ENCODE data around the gene HES1. TPM values are rescaled to one million over a fixed set of nuclear protein-coding genes. Genes with fewer than 3 reads are reported as not detected.
A peak's percentile ranks its signal among the peaks of the same experiment; 100 is the strongest.

The HES1 gene
- total and polyA plus RNA-seq, 2 experiments from 2014 or later: 42.7 to 60.8 TPM

DNA sequence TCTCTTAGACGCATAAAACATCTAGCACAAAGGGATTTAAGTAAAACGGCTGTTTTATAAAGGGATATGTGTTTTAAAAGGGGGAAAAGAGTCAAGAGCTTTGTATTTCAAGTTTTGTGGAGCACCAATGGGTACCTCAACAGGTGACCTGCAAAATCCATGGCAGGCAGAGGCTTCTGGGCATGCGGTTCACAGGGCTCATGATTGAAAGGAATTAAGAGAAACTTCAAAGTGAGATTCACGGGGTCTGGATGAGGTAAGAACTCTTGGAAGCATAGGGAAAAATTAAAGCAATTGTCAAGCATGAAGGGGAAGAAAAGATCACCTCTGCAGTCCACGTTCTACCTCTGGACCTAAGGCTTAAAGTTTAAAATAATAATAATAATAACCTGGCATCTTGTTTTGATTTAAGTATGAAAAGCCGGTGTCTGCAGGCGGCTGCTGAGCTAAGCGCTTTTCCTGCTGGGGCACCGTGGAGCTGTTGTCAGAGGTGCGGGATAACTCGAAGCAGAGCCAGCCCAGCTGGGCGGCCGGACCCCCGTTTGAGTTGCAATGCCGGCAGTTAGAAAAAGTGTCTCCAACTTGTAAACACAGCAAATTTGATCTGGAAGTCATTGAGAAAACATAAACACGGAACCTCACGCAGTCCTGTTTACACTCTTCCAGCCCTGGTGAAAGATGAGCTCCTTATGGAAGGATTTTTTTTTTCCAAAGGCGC, 40.5 kb downstream of the HES1 start:
- Histone ChIP-seq H3K4me2 (peak overlapping the region; percentile 58), H3K27ac (ENCODE audit: low read depth) (no peak overlapping the region), H3K79me2 (replicated peaks; ENCODE audit: insufficient read depth) (no peaks in the 10 kb centered on the region), H3K36me3 (ENCODE audit: insufficient read depth) (no peaks in the 10 kb centered on the region), H3K4me3 (no peak overlapping the region), H4K20me1 (replicated peaks; ENCODE audit: insufficient read depth) (no peaks in the 10 kb centered on the region), H3F3A (replicated peaks; ENCODE audit: low read depth) (no peaks in the 10 kb centered on the region), H3K4me1 (ENCODE audit: insufficient read depth) (peaks cover 18% of the 10 kb centered on the region), H3K27me3 (ENCODE audit: insufficient read depth) (no peaks in the 10 kb centered on the region), H2AFZ (peak overlapping the region; percentile 34; the same call in 1 of the 2 replicates), H3K9me2 (ENCODE audit: insufficient read depth) (0 out of 2 replicates have a peak, but pooled peaks cover 5% of the 10 kb centered on the region)
- TF ChIP-seq EZH2 (IDR thresholded peaks at IDR 0.05; ENCODE audit: low read depth, unreplicated experiment) (no peak), STAT1 (IDR thresholded peaks at IDR 0.05; ENCODE audit: unreplicated experiment) (no peak), CREB1 (CRISPR knock-in tag; IDR thresholded peaks at IDR 0.05; ENCODE audit: low read depth) (no peak), NANOG (IDR thresholded peaks at IDR 0.05; ENCODE audit: borderline replicate concordance) (no peak), EZH2phosphoT487 (IDR thresholded peaks at IDR 0.05; ENCODE audit: unreplicated experiment) (no peak), POLR2AphosphoS5 (IDR thresholded peaks at IDR 0.05; ENCODE audit: low read depth) (no peak), ZNF114 (CRISPR knock-in tag; IDR thresholded peaks at IDR 0.05) (no peak), ZNF331 (CRISPR knock-in tag; IDR thresholded peaks at IDR 0.05; ENCODE audit: low read depth) (no peak), JUNB (IDR thresholded peaks at IDR 0.05; ENCODE audit: unreplicated experiment) (no peak)
- TF ChIP-seq, protein P1, sequence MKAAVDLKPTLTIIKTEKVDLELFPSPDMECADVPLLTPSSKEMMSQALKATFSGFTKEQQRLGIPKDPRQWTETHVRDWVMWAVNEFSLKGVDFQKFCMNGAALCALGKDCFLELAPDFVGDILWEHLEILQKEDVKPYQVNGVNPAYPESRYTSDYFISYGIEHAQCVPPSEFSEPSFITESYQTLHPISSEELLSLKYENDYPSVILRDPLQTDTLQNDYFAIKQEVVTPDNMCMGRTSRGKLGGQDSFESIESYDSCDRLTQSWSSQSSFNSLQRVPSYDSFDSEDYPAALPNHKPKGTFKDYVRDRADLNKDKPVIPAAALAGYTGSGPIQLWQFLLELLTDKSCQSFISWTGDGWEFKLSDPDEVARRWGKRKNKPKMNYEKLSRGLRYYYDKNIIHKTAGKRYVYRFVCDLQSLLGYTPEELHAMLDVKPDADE (IDR thresholded peaks at IDR 0.05): no peak
- TF ChIP-seq, protein P2, sequence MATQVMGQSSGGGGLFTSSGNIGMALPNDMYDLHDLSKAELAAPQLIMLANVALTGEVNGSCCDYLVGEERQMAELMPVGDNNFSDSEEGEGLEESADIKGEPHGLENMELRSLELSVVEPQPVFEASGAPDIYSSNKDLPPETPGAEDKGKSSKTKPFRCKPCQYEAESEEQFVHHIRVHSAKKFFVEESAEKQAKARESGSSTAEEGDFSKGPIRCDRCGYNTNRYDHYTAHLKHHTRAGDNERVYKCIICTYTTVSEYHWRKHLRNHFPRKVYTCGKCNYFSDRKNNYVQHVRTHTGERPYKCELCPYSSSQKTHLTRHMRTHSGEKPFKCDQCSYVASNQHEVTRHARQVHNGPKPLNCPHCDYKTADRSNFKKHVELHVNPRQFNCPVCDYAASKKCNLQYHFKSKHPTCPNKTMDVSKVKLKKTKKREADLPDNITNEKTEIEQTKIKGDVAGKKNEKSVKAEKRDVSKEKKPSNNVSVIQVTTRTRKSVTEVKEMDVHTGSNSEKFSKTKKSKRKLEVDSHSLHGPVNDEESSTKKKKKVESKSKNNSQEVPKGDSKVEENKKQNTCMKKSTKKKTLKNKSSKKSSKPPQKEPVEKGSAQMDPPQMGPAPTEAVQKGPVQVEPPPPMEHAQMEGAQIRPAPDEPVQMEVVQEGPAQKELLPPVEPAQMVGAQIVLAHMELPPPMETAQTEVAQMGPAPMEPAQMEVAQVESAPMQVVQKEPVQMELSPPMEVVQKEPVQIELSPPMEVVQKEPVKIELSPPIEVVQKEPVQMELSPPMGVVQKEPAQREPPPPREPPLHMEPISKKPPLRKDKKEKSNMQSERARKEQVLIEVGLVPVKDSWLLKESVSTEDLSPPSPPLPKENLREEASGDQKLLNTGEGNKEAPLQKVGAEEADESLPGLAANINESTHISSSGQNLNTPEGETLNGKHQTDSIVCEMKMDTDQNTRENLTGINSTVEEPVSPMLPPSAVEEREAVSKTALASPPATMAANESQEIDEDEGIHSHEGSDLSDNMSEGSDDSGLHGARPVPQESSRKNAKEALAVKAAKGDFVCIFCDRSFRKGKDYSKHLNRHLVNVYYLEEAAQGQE (IDR thresholded peaks at IDR 0.05; ENCODE audit: unreplicated experiment): no peak
- TF ChIP-seq, protein P3, sequence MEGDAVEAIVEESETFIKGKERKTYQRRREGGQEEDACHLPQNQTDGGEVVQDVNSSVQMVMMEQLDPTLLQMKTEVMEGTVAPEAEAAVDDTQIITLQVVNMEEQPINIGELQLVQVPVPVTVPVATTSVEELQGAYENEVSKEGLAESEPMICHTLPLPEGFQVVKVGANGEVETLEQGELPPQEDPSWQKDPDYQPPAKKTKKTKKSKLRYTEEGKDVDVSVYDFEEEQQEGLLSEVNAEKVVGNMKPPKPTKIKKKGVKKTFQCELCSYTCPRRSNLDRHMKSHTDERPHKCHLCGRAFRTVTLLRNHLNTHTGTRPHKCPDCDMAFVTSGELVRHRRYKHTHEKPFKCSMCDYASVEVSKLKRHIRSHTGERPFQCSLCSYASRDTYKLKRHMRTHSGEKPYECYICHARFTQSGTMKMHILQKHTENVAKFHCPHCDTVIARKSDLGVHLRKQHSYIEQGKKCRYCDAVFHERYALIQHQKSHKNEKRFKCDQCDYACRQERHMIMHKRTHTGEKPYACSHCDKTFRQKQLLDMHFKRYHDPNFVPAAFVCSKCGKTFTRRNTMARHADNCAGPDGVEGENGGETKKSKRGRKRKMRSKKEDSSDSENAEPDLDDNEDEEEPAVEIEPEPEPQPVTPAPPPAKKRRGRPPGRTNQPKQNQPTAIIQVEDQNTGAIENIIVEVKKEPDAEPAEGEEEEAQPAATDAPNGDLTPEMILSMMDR (conservative IDR thresholded peaks at IDR 0.05; ENCODE audit: low read depth in 2 of 2): no peak
- TF ChIP-seq, protein P4, sequence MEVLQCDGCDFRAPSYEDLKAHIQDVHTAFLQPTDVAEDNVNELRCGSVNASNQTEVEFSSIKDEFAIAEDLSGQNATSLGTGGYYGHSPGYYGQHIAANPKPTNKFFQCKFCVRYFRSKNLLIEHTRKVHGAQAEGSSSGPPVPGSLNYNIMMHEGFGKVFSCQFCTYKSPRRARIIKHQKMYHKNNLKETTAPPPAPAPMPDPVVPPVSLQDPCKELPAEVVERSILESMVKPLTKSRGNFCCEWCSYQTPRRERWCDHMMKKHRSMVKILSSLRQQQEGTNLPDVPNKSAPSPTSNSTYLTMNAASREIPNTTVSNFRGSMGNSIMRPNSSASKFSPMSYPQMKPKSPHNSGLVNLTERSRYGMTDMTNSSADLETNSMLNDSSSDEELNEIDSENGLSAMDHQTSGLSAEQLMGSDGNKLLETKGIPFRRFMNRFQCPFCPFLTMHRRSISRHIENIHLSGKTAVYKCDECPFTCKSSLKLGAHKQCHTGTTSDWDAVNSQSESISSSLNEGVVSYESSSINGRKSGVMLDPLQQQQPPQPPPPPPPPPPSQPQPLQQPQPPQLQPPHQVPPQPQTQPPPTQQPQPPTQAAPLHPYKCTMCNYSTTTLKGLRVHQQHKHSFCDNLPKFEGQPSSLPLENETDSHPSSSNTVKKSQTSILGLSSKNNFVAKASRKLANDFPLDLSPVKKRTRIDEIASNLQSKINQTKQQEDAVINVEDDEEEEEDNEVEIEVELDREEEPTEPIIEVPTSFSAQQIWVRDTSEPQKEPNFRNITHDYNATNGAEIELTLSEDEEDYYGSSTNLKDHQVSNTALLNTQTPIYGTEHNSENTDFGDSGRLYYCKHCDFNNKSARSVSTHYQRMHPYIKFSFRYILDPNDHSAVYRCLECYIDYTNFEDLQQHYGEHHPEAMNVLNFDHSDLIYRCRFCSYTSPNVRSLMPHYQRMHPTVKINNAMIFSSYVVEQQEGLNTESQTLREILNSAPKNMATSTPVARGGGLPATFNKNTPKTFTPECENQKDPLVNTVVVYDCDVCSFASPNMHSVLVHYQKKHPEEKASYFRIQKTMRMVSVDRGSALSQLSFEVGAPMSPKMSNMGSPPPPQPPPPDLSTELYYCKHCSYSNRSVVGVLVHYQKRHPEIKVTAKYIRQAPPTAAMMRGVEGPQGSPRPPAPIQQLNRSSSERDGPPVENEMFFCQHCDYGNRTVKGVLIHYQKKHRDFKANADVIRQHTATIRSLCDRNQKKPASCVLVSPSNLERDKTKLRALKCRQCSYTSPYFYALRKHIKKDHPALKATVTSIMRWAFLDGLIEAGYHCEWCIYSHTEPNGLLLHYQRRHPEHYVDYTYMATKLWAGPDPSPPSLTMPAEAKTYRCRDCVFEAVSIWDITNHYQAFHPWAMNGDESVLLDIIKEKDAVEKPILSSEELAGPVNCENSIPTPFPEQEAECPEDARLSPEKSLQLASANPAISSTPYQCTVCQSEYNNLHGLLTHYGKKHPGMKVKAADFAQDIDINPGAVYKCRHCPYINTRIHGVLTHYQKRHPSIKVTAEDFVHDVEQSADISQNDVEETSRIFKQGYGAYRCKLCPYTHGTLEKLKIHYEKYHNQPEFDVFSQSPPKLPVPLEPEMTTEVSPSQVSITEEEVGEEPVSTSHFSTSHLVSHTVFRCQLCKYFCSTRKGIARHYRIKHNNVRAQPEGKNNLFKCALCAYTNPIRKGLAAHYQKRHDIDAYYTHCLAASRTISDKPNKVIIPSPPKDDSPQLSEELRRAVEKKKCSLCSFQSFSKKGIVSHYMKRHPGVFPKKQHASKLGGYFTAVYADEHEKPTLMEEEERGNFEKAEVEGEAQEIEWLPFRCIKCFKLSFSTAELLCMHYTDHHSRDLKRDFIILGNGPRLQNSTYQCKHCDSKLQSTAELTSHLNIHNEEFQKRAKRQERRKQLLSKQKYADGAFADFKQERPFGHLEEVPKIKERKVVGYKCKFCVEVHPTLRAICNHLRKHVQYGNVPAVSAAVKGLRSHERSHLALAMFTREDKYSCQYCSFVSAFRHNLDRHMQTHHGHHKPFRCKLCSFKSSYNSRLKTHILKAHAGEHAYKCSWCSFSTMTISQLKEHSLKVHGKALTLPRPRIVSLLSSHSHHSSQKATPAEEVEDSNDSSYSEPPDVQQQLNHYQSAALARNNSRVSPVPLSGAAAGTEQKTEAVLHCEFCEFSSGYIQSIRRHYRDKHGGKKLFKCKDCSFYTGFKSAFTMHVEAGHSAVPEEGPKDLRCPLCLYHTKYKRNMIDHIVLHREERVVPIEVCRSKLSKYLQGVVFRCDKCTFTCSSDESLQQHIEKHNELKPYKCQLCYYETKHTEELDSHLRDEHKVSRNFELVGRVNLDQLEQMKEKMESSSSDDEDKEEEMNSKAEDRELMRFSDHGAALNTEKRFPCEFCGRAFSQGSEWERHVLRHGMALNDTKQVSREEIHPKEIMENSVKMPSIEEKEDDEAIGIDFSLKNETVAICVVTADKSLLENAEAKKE (CRISPR knock-in tag; IDR thresholded peaks at IDR 0.05): no peak
- peak; percentile 88 for ATAC-seq
- Mint-ChIP-seq H3K4me1 (peaks cover 27% of the 10 kb centered on the region), H3K27me3 (ENCODE audit: insufficient read depth, low read depth, poor library complexity) (peaks cover 3% of the 10 kb centered on the region), H3K4me3 (peak overlapping the region; percentile 3; the same call in 2 of the 3 replicates), H3K27ac (no peak overlapping the region), H3K36me3 (ENCODE audit: low read depth) (no peaks in the 10 kb centered on the region), H3K9me3 (no peaks in the 10 kb centered on the region)
- peak; percentile 60 for DNase-seq (ENCODE audit: low spot score)
